ENCODE data around the gene CDHR3.
A peak's percentile ranks its signal among the peaks of the same experiment; 100 is the strongest.

DNA sequence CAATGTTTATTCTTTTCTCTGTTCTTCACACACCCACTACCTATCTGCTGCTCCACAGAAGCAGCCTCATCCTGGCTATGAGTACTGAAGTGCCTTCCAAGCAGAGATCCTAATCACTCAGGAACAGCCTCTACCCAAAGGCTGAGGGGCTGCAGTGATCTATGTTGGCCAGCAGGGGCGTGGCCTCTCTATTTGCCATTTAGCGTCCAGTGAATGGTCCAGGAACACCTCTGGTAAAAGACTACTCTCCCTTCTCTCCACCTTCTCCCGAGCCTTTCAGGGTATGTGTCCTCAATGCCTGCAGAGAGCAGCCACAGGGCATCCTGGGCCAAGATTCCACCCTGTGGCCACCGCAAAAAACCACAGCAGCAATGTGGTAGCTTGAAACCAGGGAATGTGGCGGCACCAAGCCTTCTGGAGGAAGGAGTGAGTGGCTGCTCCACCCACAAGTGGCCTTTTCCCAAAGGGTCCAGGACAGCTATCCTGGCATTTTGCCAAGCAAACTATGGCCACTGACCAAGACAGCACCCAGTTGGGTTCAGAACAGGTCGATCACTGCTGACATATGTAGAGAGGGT, 78.2 kb downstream of the CDHR3 start:
- TF ChIP-seq EZH2 (IDR thresholded peaks at IDR 0.05; ENCODE audit: borderline replicate concordance, insufficient read depth, low read length, poor library complexity, severe bottlenecking) (no peak), SMC3 (conservative IDR thresholded peaks at IDR 0.05; ENCODE audit: poor library complexity) (peak; percentile 13), POLR2AphosphoS5 (IDR thresholded peaks at IDR 0.05) (no peak), RAD21 (conservative IDR thresholded peaks at IDR 0.05) (no peak)
- TF ChIP-seq, protein P1, sequence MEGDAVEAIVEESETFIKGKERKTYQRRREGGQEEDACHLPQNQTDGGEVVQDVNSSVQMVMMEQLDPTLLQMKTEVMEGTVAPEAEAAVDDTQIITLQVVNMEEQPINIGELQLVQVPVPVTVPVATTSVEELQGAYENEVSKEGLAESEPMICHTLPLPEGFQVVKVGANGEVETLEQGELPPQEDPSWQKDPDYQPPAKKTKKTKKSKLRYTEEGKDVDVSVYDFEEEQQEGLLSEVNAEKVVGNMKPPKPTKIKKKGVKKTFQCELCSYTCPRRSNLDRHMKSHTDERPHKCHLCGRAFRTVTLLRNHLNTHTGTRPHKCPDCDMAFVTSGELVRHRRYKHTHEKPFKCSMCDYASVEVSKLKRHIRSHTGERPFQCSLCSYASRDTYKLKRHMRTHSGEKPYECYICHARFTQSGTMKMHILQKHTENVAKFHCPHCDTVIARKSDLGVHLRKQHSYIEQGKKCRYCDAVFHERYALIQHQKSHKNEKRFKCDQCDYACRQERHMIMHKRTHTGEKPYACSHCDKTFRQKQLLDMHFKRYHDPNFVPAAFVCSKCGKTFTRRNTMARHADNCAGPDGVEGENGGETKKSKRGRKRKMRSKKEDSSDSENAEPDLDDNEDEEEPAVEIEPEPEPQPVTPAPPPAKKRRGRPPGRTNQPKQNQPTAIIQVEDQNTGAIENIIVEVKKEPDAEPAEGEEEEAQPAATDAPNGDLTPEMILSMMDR (IDR thresholded peaks at IDR 0.05; ENCODE audit: poor library complexity, severe bottlenecking): peak; percentile 37
